Body of pancreas (tissue), 4 donors: ENCODE measurements around the gene OR4X2. TPM values are rescaled to one million over a fixed set of nuclear protein-coding genes. Genes with fewer than 3 reads are reported as not detected.

Experiments used
- ATAC-seq: fragments of 150-250 bp; one replicate; pipeline ENCODE4 v1.9.1; 2016
- DNase-seq, 4 donors: peaks; one replicate each; pipeline ENCODE4 v3.0.0-alpha.2; 2019
- H3K27ac ChIP-seq, 4 donors: fragments of 200-600 bp; sonication (generic); 1 replicate in 3 of 4; 2 replicates in 1 of 4; pipeline versions ENCODE4 v1.5.1 to v1.6.1; 2016 to 2019; ENCODE audit warnings: mild to moderate bottlenecking in 1 of 4, mixed read lengths in 1 of 4, moderate library complexity in 1 of 4
- H3K27me3 ChIP-seq, 2 donors: fragments of 200-600 bp; sonication (generic); one replicate each; pipeline ENCODE4 v1.6.0; 2016; ENCODE audit warnings: mild to moderate bottlenecking in 1 of 2
- H3K36me3 ChIP-seq, 2 donors: fragments of 200-600 bp; sonication (generic); replicated peaks in 1 of 2; 2 replicates each; pipeline ENCODE4 v1.5.1; 2016; ENCODE audit warnings: low read depth in 2 of 2; ENCODE audit not compliant: insufficient read depth in 1 of 2
- H3K4me1 ChIP-seq: fragments of 200-600 bp; sonication (generic); one replicate; pipeline ENCODE4 v1.6.0; 2016
- H3K4me3 ChIP-seq, 2 donors: fragments of 200-600 bp; sonication (generic); 1 replicate in 1 of 2; 2 replicates in 1 of 2; pipeline ENCODE4 v1.5.1; 2016 to 2019
- H3K9me3 ChIP-seq, 3 donors: fragments of 200-600 bp; sonication (generic); 1 replicate in 2 of 3; 2 replicates in 1 of 3; pipeline ENCODE4 v1.5.1; 2016
- POLR2A ChIP-seq, 3 donors: fragments of 450-650 bp; IDR thresholded peaks; one replicate each; pipeline ENCODE4 v1.6.1; 2016; ENCODE audit warnings: antibody characterized with exemption in 3 of 3, mild to moderate bottlenecking in 2 of 3
- WGBS, 2 donors: methylation state at CpG; one replicate each; pipeline ENCODE4 v1.1.5; 2017; 5-methylcytosine and 5-hydroxymethylcytosine counted together
- intact Hi-C: fragments of 100-400 bp; cut with DNase I; formaldehyde crosslinking; loops from one replicate; pipeline ENCODE4 v1.15.1; 2023
- total RNA-seq, 2 donors: library from RNA; depleted of rRNA; stranded (reverse); fragments of >200 nt; gene quantifications; one replicate each; pipeline ENCODE4 v1.1.0, GENCODE V29; 2016
- TF ChIP-seq, protein P1 (sequence below), 7 experiments: fragments of 450-650 bp in 4 of 7; fragments of 200-600 bp in 3 of 7; sonication (generic) in 3 of 7; IDR thresholded peaks; one replicate each; pipeline ENCODE4 v1.5.1; 2016 to 2019; ENCODE audit warnings: antibody characterized with exemption in 7 of 7

OR4X2 gene
- total RNA-seq, 2 donors from 2014 or later = not detected

DNA sequence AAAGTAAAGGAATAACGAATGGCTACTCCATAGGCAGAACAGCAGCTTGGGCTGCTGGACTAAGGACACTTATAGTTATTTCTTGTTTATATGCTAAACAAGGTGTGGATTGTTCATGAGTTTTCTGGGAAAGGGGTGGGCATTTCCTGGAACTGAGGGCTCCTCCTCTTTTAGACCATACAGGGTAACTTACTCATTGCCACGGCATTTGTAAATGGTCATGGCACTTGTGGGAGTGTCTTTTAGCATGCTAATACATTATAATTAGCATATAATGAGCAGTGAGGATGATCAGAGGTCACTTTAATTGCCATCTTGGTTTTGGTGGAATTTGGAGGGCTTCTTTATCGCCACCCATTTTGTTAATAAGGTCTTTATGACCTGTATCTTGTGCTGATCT lies 25.7 kb downstream of the OR4X2 start:
- H3K27ac ChIP-seq = no peak overlapping the region
- ATAC-seq (no peak), DNase-seq (no peak)
- no peaks in the 10 kb centered on the region for H3K4me1 ChIP-seq
- TF ChIP-seq POLR2A (IDR thresholded peaks at IDR 0.05) = no peak
- no peaks in the 10 kb centered on the region for H3K9me3 ChIP-seq
- intact Hi-C loops = no loop called here
- no peaks in the 10 kb centered on the region for H3K27me3 ChIP-seq
- H3K4me3 ChIP-seq = no peak overlapping the region
- no peaks in the 10 kb centered on the region for H3K36me3 ChIP-seq
- 55 to 58% methylated on average over 3 of the region's 3 CpGs for WGBS, 2 donors

DNA sequence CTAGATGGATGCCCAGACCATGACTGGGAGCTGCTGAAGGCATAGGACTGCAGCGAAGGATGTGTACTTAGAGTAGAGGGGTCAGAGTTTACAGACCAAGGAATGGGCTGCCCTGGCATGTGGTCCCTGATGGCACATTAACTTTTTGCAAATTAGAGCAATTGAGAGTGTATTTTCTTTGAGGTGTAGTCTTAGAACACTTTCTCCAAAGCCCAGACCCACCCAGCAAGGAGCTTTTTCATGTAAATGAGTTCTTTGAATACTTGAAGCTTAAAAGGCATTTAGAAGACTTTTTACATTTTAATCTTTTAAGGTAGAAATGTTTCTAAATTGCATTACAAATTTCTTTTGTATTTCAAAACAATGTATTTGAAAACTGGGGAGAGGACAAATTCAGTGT lies 27.7 kb downstream of the OR4X2 start:
- TF ChIP-seq POLR2A (IDR thresholded peaks at IDR 0.05) = no peak
- TF ChIP-seq, protein P1, sequence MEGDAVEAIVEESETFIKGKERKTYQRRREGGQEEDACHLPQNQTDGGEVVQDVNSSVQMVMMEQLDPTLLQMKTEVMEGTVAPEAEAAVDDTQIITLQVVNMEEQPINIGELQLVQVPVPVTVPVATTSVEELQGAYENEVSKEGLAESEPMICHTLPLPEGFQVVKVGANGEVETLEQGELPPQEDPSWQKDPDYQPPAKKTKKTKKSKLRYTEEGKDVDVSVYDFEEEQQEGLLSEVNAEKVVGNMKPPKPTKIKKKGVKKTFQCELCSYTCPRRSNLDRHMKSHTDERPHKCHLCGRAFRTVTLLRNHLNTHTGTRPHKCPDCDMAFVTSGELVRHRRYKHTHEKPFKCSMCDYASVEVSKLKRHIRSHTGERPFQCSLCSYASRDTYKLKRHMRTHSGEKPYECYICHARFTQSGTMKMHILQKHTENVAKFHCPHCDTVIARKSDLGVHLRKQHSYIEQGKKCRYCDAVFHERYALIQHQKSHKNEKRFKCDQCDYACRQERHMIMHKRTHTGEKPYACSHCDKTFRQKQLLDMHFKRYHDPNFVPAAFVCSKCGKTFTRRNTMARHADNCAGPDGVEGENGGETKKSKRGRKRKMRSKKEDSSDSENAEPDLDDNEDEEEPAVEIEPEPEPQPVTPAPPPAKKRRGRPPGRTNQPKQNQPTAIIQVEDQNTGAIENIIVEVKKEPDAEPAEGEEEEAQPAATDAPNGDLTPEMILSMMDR (IDR thresholded peaks at IDR 0.05) = no peak
- Histone ChIP-seq H3K4me3 (no peak overlapping the region), H3K9me3 (no peaks in the 10 kb centered on the region), H3K4me1 (no peaks in the 10 kb centered on the region), H3K27me3 (no peaks in the 10 kb centered on the region), H3K36me3 (no peaks in the 10 kb centered on the region), H3K27ac (no peak overlapping the region)
- DNase-seq (no peak), ATAC-seq (no peak)
- WGBS, 2 donors = 13 to 20% methylated on average over 1 of the region's 1 CpG
- intact Hi-C loops = no loop called here

Other genes starting within 250 kb of the OR4X2 start
- gene OR4B1, start 28.3 kb upstream of the OR4X2 start, total RNA-seq = not detected
- not detected for gene OR4X1, start 18.8 kb downstream of the OR4X2 start, total RNA-seq
- not detected for gene OR4S1, start 61.1 kb downstream of the OR4X2 start, total RNA-seq
- gene OR4C3, start 79.8 kb downstream of the OR4X2 start, total RNA-seq = not detected
- not detected for gene OR4C5, start 121.4 kb downstream of the OR4X2 start, total RNA-seq
- gene OR4A47, start 243.7 kb downstream of the OR4X2 start, total RNA-seq = not detected